Activated CD8-positive, alpha-beta memory T cell treated with anti-CD3 and anti-CD28 coated beads, Interleukin-2, amount 50 U/mL, for 4 hours (primary cell): Measurements from ENCODE around the gene SUPT7L.
"Not testable (repeated sequence)": the region's sequence is repeated elsewhere in the genome, so short reads cannot be mapped to it uniquely, and the experiment has no call there.

Experiments used
- DNase-seq: peaks from one replicate; pipeline ENCODE4 v3.0.0-alpha.2; 2020

Gene SUPT7L

DNA sequence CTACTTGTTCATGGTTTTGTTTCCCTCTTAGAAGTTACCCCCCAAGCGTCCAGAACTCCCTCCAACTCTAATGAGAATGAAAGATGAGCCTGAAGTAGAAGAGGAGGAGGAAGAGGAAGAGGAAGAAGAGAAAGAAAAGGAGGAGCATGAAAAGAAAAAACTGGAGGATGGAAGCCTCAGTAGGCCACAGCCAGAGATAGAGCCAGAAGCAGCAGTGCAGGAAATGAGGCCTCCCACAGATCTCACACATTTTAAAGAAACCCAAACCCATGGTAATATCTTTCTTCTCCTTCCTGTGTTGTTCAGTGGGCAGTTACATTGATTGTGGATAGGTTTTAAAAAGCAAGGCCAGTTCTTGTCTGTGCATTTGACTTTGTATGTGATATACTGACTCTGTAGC is 21.6 kb upstream of the SUPT7L start:
- DNase-seq: not testable (repeated sequence)

GRCh38 chr2:27683390-27684071 is 20.1 kb upstream of the SUPT7L start:
- peak; percentile 86 for DNase-seq

DNA sequence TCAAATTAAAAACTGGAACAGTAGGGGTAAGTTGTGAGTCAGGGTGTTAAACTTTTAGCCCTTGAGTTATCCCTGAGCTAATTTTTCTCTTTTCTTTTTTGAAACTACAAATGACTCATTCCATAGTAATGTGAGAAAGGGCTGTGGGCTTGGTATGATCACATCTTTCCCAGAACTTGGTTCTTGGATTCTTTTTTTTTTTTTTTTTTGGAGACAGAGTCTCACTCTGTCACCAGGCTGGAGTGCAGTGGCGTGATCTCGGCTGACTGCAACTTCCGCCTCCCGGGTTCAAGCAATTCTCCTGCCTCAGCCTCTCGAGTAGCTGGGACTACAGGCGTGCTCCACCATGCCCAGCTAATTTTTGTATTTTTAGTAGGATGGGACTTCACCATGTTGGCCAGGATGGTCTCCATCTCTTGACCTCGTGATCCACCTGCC is 18.9 kb upstream of the SUPT7L start:
- not testable (repeated sequence) for DNase-seq

DNA sequence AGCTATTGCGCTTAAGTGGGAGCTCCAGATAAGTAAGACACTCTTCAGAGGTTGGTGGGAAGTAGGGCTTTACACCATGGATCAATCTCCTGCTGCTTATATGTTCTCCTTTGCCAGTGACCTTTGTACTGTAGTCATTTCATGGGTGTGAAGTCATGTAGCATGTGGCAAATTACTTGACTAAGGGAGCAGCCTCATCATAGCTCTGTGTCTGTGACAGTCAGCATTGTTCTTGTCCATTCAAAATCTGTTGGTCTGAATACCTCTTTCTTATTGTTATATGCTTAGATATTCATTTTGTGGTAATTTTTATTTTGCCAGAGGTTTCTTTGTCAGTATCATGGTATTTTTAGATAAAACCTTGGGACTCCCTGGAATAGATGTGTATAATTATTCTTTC is 18.4 kb upstream of the SUPT7L start:
- DNase-seq: no peak

DNA sequence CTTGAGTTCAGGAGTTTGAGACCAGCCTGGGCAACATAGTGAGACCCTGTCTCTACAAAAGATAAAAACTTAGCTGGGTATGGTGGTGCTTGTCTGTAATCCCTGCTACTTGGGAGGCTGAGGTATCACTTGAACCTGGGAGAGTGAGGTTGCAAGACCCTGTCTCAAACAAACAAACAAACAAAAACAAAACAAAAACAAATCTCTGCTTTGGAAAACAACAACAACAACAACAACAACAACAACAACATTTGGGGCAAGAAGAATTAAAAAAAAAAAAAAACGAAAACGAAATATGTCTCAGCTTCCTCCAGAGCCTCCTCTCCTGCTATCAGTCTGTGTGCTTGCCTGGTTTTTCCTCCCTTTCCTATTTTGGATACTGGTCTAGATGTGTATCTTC is 17.2 kb upstream of the SUPT7L start:
- DNase-seq: no peak

GRCh38 chr2:27672723-27673486 is 9.5 kb upstream of the SUPT7L start:
- no peak for DNase-seq

DNA sequence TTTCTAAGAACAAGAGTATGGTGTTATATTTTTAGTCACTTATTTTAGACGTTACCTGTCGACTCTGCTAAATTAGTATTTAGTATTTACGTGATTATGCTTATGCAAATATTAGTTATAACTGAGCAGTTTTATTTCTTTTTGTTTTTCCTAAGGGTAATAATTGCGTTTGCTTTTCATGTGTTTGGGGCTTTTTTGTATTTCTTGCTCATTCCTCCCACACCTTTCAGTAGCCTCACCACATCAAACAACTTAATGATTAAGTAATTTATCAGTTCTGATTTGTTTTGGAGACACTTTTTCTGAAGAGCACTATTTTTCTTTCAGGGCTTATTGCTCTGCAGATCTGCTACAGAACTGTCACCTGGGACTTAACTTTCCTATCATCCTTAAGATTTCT is 7.8 kb upstream of the SUPT7L start:
- no peak for DNase-seq

DNA sequence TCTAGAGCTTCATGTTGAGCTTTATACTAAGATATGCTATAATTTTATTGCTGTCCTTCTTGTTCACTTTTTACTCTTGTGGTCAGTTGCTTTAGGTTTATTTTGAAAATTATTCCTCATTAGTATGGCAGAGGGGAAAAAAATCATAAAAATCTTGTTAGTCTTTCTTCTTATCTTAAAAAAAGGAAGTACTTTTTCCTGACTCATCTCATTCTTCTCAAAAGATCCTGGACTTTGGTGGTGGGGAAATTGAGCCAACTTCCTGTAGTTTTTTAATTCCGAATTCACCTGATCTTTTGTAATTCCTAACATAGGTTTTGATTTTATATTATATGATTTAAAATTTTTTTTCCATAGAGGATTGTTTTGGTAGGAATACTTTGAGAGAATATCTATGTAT is 4.0 kb upstream of the SUPT7L start:
- no peak for DNase-seq

- no peak for DNase-seq
Measured at GRCh38 chr2:27664622-27665363, 1.4 kb upstream of the SUPT7L start.

DNA sequence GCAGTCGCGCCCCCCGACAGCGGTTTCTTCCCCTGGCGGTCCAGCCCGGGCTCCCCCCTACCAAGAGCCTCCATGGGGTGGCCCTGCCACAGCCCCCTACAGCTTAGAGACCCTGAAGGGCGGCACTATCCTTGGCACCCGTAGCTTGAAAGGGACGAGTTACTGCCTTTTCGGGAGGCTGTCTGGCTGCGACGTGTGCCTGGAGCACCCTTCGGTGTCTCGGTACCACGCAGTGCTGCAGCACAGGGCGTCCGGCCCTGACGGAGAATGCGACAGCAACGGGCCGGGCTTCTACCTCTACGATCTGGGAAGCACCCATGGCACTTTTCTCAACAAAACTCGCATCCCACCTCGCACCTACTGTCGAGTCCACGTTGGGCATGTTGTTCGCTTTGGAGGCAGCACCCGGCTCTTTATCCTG is 750 bp upstream of the SUPT7L start:
- no peak for DNase-seq

DNA sequence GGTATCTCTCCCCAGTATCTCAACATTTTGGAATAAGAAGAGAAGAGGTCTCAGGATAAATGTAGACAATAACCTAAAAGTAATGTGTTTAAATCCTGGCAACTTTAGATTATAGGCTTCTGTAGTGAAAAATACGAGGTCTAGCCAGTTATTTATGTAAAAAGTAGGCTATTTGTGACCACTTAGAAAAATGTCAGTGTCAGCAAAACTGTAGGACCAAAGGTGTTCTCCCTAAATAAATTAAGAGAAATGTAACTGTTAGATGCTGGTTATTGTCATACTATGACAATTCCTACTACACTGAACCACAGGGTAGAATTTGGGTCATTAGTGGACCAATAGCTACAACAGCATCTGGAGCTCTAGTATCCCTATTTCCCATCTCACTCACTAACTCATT is 2.0 kb downstream of the SUPT7L start:
- DNase-seq: no peak

DNA sequence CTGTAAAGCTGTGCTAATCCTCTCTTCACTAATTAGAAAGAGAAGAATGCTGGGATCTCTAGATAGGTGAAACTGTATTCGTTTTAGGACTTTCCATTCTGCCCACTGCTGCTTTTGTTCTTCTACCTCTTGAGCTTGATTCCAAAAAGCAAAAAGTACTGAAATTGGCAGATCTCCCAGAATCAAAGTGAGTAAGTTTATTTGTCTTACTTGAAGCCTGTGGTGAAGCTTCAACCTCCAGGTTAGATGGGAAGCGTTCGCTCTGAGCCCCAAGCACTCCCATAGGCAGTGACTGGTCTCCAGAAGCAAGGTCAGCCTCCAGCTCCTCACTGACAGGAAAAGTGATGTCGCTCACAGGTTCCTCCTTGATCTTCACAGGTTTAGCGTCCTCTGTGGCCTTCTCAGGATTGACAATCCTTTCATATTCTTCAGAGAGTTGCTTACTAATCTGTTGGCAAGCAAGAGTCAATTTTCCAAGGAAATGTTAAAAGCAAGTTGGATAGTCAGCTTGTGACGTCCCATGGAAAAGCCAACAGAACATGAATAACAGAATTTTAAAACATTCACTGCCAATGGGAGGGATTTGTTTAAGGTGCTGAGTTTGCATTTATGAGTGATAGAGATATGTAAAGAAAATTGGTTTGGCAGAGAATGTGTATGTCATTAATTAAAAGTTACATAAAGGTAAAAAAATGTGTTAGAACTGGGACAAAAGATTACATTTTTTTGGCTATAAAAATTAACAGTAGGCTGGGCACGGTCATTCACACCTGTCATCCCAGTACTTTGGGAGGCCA is 8.1 kb downstream of the SUPT7L start:
- DNase-seq: no peak

GRCh38 chr2:27653397-27653796 is 10.0 kb downstream of the SUPT7L start:
- DNase-seq: no peak

DNA sequence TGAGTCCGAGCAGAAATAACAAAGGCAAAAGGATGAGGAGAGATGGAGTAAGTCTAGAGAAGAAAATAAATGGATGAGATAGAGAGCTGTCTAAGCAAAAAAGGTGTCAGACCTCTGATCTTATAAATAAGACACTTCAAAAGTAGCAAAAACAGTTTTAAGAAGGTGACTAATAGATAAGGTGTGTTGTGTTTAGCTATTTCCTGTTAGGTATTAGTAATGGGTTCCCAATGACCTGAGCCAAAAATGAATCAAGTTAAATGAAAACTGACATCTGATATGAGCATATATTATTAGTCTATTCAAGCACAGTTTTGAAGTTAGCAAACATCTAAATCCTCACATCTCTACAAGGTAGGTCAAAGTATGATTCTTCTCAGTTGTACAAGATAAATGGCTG is 10.6 kb downstream of the SUPT7L start:
- DNase-seq: no peak

GRCh38 chr2:27652341-27652740 is 11.1 kb downstream of the SUPT7L start:
- no peak for DNase-seq

DNA sequence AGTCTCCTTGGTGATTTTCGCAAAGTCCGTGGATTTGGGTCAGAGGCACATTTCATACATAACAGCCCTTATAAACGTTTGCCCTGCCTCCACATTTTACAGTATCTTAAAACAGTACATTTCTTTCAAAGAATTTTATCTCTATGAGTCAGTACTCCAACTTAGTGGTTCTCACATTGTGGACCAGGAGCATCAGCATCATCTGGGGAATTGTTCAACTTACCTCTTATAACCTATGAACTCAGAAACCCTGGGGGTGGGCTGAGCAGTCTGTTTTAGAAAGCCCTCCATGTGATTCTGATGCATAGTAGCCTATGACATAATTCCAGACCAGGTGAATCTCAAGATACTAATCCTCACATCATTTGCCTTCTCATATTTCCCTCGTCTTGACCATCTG is 12.4 kb downstream of the SUPT7L start:
- no peak for DNase-seq

GRCh38 chr2:27647737-27648136 is 15.7 kb downstream of the SUPT7L start:
- no peak for DNase-seq

DNA sequence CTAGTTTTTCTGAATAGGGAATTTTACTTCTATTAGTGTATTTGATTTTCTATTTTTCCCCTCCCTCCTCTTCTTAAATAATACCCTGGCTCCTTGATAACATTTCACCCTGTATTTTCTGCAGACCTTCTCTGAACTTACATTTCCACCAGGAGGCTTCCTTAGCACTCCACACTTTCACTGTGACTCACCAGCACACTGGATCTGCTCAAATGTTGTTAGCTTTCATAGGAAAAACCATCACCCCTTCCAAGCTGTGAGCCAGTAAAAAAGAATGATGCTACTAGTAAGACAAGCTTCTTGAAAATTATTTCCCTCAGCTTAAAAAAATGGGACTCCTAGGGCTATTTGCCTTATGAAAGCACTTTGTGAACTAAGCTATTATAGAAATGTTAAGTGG is 16.1 kb downstream of the SUPT7L start:
- DNase-seq: no peak

DNA sequence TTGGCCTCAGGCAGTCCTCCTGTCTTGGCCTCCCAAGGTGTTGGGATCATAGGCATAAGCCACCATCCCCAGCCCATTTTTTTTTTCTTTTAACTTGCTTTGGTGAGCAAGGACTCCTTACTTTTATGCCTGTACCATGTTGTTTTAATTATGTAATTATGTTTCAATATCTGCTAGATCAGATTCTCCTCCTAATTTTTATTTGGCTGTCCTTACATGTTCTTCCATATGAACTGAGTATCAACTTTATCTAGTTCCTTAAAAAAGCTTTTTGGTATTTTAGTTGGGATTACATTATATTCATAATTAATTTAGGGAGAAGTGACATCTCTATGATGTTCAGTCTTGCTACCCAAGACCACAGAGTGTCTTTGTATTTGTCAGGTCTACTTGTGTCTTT is 18.2 kb downstream of the SUPT7L start:
- no peak for DNase-seq

GRCh38 chr2:27640722-27641245 is 22.6 kb downstream of the SUPT7L start:
- DNase-seq: no peak

DNA sequence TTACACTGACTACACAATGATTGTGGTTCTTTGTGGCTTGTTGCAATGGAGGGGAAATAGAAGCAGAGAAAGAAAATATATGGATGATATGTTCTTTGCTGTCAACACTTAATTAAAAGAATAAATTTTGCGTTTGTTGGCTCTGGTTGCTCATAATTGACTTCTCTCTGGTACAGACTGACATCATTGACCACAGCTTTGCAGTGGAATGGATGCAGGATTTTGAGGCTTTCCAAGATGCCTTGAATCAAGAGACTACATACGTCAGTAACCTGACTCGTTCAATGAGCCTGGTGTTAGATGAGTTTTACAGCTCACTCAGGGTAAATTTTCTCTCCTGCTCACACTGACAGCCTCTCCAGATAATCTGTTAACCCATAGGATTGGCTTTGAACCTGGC is 24.7 kb downstream of the SUPT7L start:
- no peak for DNase-seq

GRCh38 chr2:27638037-27638637 is 25.3 kb downstream of the SUPT7L start:
- no peak for DNase-seq
